Activated naive CD8-positive, alpha-beta T cell treated with anti-CD3 and anti-CD28 coated beads for 36 hours (primary cell): Measurements from ENCODE around the gene GOLT1A. TPM values are rescaled to one million over a fixed set of nuclear protein-coding genes. Genes with fewer than 3 reads are reported as not detected.

Source experiments
- DNase-seq: peaks from one replicate; pipeline ENCODE4 v3.0.0; 2021
- H3K27ac Mint-ChIP-seq: one replicate; pipeline ENCODE4 v1.8.0; 2022; ENCODE audit warnings: mild to moderate bottlenecking, moderate library complexity, mixed read lengths
- H3K27me3 Mint-ChIP-seq: one replicate; pipeline ENCODE4 v1.8.0; 2022; ENCODE audit warnings: mild to moderate bottlenecking, mixed read lengths
- H3K36me3 Mint-ChIP-seq: one replicate; pipeline ENCODE4 v1.8.0; 2021; ENCODE audit warnings: mild to moderate bottlenecking, mixed read lengths
- H3K4me1 Mint-ChIP-seq: one replicate; pipeline ENCODE4 v1.8.0; 2021; ENCODE audit warnings: mixed read lengths
- H3K4me3 Mint-ChIP-seq: one replicate; pipeline ENCODE4 v1.8.0; 2022; ENCODE audit warnings: mild to moderate bottlenecking, moderate library complexity, mixed read lengths
- H3K9me3 Mint-ChIP-seq: one replicate; pipeline ENCODE4 v1.8.0; 2022; ENCODE audit warnings: mixed read lengths
- total RNA-seq, 2 experiments: library from RNA; stranded (reverse); gene quantifications; one replicate each; pipeline ENCODE4 v1.2.3, GENCODE V29; 2021

The GOLT1A gene
- total RNA-seq, 2 experiments from 2014 or later: 0.33 TPM; not detected in 1

DNA sequence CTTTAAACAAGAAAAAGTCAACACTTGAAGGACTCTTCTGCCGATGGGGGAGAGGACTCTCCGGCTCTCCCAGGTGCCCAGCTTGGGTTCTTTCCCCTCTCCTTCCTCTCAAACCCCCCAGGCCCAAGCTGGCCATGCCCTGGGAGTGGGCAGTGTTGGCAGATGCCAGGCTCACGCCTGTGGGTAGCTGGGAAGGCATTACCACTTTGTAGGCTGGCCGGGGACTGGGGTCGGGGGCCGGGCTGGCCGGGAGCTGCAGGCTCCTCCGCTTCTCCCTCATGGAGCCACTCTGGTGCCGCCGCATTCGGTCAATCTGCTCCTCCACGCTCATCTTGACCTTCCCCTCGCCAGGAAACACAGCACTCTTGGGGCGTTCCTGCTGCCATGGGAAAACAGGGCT lies 16.4 kb upstream of the GOLT1A start:
- Mint-ChIP-seq H3K9me3 (no peaks in the 10 kb centered on the region), H3K36me3 (no peaks in the 10 kb centered on the region), H3K27ac (no peak overlapping the region), H3K27me3 (no peaks in the 10 kb centered on the region), H3K4me1 (no peaks in the 10 kb centered on the region), H3K4me3 (no peak overlapping the region)
- DNase-seq: no peak

DNA sequence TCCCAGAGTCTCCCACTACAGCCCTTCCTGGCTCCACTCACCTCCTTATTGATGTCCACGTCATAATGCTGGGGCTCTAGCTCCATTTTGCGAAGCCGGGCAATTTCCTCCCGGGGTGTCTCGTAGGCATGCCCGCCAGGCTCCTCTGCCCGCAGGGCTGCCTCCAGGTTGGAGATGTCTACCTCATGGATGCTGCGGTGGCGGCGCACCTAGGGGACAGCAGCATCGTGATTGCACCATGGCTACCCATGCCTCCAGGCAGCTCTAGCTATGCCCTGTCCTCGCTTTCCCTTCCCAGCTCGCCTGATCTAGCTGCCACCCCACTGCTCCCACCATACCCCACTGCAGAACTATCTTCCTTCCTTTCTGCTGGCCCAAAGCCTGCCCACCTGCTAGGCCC lies 15.1 kb upstream of the GOLT1A start:
- no peak overlapping the region for H3K4me3 Mint-ChIP-seq
- H3K9me3 Mint-ChIP-seq: no peaks in the 10 kb centered on the region

DNA sequence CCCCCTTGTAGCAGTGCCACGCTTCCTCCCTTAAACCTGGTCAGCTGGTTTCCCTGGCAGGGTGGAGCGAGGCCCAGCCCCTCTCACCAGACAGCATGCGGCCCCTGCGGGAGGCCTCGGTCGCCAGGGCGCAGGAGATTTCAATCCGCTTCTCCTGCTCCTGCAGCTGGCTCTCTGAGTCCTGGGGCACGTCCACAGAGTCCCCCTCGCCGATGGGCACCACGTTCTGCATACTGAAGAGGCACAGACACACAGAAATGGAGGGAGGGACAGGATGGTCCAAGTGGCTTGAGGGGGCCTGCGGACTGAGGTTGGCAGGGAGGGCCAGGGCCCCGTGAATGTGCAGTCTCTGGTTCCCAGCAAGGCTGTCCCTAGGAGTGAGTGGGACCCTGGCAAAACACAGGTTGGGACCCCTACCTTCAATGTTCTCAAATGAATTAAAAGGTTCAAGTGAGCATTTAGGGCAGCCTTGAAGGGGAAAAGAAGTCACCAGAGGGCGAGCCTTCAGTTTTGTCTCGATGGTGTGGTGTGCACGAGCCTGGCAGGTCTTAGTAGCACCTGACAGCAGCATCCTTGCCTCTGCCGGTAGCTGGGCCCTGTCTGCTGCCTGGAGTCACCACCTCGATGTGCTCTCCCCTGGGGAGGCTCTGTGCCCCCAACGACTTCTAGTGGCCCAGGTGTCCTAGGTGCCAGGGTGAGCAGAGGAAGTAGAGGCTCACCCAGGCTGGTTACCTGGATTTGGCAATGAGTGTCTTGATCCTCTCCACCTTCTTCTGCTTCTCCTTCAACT lies 14.4 kb upstream of the GOLT1A start:
- no peaks in the 10 kb centered on the region for H3K27me3 Mint-ChIP-seq
- no peak for DNase-seq
- no peak overlapping the region for H3K27ac Mint-ChIP-seq
- no peak overlapping the region for H3K4me3 Mint-ChIP-seq
- H3K36me3 Mint-ChIP-seq: no peaks in the 10 kb centered on the region
- no peaks in the 10 kb centered on the region for H3K4me1 Mint-ChIP-seq
- no peaks in the 10 kb centered on the region for H3K9me3 Mint-ChIP-seq

More for the DNA sequence above, 15.1 kb upstream of the GOLT1A start:
- DNase-seq: no peak
- H3K4me1 Mint-ChIP-seq: no peaks in the 10 kb centered on the region
- H3K27me3 Mint-ChIP-seq: no peaks in the 10 kb centered on the region
- no peaks in the 10 kb centered on the region for H3K36me3 Mint-ChIP-seq
- no peak overlapping the region for H3K27ac Mint-ChIP-seq

DNA sequence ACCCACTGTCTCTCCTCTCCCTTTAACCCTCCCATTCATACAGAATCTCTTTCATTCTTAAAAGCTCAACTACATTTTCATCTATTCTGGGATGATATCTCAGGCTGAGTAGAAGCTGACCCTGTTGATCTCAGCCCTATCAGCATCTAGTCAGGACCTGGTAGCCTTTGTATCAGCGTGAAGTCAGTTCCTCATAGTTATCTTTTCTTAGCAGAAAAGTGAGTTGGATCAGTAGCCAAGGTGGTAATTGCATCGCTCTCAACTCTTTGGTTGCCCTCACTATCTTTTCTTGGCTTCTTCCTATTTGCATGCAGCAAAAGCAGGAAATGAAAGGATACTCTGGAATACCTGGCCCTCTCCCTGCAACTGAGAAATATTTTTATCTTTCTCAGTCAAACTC lies 13.6 kb upstream of the GOLT1A start:
- no peak overlapping the region for H3K27ac Mint-ChIP-seq
- no peaks in the 10 kb centered on the region for H3K27me3 Mint-ChIP-seq
- H3K4me3 Mint-ChIP-seq: no peak overlapping the region
- H3K36me3 Mint-ChIP-seq: no peaks in the 10 kb centered on the region
- H3K4me1 Mint-ChIP-seq: no peaks in the 10 kb centered on the region
- no peak for DNase-seq
- H3K9me3 Mint-ChIP-seq: no peaks in the 10 kb centered on the region

DNA sequence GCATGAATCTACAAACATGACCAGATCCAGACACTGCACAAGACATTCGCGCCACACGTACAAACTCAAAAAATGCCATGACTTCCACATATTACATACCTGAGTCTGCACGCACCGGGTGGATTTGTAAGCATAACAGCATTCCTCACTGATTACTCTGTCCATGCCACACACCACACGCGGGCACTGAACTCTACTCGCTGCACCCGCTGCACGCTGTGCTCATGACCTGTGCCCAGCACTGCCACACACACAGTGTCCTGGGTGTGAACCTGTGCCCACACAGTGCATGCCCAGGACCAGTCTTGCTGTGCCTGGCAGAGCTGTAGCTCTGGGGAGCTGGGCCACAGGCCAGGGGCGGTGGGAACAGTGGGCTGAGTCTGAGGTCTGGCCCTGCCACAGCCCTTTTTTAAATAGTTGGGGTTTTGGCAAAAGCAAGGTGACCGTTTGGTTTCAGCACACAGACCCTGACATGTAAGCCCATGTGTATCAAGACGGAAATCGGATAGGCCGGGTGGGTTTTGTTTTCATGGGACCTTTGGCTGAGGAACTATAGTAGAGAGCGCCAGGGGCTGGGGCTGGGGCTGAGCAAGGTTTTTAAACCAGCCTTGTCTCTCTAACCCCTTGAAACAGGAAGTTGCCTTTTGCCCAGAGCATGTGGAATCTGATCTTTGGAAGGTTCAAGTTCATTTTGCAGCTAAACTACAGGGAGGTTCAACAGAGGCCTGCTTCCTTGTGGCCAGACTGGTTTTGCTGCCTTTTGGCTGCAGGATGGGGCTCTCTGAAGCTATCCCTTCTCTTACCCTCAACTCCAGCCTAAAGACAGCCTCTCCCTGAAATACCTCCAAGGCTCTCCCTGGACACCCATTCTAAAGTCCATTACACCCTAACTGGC lies 12.3 kb upstream of the GOLT1A start:
- no peak overlapping the region for H3K4me3 Mint-ChIP-seq
- H3K36me3 Mint-ChIP-seq: no peaks in the 10 kb centered on the region
- no peak overlapping the region for H3K27ac Mint-ChIP-seq
- no peaks in the 10 kb centered on the region for H3K27me3 Mint-ChIP-seq
- H3K4me1 Mint-ChIP-seq: no peaks in the 10 kb centered on the region
- DNase-seq: no peak
- no peaks in the 10 kb centered on the region for H3K9me3 Mint-ChIP-seq

DNA sequence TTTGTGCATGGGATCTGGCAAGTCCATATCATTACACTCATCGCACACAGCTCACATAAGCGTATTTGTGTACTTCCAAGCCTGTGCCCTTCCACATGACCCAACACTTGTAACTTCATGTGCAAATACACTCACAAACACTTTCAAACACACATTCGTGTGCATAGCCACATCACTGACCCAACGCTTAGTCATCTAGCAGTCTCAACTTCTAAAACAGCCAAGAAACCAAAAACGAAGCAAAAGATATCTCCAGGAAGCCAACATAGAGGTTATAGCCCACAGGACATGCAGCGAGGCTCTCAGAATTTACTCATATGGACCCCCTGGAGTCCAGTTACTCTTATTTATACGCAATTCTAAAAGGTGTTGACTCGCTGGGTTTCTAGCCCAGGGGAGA lies 10.9 kb upstream of the GOLT1A start:
- no peaks in the 10 kb centered on the region for H3K27me3 Mint-ChIP-seq
- no peaks in the 10 kb centered on the region for H3K36me3 Mint-ChIP-seq
- H3K27ac Mint-ChIP-seq: no peak overlapping the region
- no peaks in the 10 kb centered on the region for H3K4me1 Mint-ChIP-seq
- no peak overlapping the region for H3K4me3 Mint-ChIP-seq
- DNase-seq: no peak
- H3K9me3 Mint-ChIP-seq: no peaks in the 10 kb centered on the region

DNA sequence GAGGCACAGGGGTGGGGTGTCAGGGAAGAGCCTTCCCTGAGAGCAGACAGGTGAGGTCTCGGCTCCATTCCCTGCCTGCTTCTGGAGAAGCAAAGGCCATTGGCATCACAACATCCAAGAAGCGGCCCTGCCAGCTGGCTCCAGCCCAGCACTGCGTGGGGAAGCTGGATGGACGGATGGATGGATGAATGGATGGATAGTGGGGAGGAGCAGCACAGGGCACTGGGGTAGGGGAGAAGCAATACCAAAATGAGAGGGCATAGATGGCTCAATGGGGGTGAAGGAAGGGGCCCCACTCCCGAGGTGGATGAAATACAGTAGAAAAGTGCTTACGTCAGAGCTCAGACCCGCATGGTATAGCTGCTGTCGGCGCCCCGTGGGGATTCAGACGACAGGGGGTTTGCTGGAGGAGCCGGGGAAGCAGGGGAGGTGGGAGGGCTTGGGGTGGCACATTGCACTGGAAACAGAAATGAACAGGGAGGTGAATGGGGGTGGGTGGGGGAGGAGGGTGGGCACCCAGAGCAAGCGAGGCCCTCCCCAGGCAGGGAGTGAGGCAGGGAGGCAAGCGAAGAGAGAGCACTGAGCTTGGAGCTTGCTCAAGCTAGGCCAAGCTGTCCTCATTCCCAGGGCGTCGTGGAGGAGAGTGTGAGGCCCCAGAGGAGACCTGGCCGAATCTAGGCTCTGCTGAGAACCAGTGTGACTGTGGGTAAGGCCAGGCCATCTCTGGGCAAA lies 9.5 kb upstream of the GOLT1A start:
- no peak for DNase-seq
- Mint-ChIP-seq H3K27me3 (no peaks in the 10 kb centered on the region), H3K4me3 (no peak overlapping the region), H3K36me3 (no peaks in the 10 kb centered on the region), H3K4me1 (no peaks in the 10 kb centered on the region), H3K27ac (no peak overlapping the region), H3K9me3 (no peaks in the 10 kb centered on the region)

DNA sequence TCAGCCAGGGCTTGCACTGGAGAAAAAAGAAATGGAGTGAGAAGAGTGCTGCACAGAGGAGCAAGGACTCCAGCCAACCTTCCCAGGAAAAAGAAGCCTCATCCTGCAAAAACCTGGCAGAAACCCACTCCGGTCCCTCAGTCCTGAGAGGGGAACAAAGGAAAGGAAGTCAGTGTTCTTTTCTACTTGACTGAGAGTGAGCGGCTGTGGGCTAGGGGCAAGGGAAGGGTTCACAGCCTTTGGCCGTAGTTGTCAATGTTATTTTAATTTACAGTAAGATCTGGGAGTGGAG lies 8.9 kb upstream of the GOLT1A start:
- H3K27me3 Mint-ChIP-seq: no peaks in the 10 kb centered on the region
- no peak for DNase-seq
- no peaks in the 10 kb centered on the region for H3K4me1 Mint-ChIP-seq
- H3K9me3 Mint-ChIP-seq: no peaks in the 10 kb centered on the region
- no peaks in the 10 kb centered on the region for H3K36me3 Mint-ChIP-seq
- no peak overlapping the region for H3K4me3 Mint-ChIP-seq
- no peak overlapping the region for H3K27ac Mint-ChIP-seq

DNA sequence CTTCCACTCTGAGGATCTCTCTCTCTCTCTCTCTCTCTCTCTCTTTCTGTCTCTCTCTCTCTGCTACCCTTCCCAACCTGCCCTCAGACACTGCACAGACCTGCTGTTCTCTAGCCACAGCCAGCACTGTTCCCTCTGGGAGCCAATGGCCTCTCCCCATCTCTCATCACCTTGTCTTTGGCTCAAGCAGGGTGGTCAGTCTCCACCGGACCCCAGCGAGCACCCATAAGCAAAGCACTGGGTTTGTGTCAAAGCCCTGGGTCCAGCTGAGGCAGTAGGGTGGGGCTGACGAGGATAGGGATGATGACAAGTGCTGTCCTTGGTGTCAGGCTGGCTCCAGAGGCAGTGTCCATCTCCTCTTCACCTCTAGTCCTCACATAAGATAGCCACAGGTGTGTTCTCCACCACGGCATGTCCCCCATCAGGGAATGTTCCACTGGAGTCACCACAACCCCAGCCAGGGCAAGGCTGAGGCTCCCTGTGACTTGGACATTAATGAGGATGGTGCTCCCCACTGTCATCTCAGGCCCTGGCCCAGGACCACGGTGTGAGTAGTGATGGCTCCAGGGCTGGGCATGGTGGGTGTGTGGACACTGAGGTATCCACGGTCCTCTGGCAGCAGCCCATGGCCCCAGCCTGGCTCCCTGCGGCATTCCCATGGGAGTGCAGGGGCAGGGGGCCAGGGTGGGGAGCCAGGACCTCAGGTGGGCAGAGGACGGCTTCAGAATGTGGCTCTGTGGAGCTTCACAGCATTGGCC lies 8.4 kb upstream of the GOLT1A start:
- H3K4me1 Mint-ChIP-seq: no peaks in the 10 kb centered on the region
- DNase-seq: no peak
- no peaks in the 10 kb centered on the region for H3K27me3 Mint-ChIP-seq
- H3K4me3 Mint-ChIP-seq: no peak overlapping the region
- no peak overlapping the region for H3K27ac Mint-ChIP-seq
- H3K36me3 Mint-ChIP-seq: no peaks in the 10 kb centered on the region
- no peaks in the 10 kb centered on the region for H3K9me3 Mint-ChIP-seq

DNA sequence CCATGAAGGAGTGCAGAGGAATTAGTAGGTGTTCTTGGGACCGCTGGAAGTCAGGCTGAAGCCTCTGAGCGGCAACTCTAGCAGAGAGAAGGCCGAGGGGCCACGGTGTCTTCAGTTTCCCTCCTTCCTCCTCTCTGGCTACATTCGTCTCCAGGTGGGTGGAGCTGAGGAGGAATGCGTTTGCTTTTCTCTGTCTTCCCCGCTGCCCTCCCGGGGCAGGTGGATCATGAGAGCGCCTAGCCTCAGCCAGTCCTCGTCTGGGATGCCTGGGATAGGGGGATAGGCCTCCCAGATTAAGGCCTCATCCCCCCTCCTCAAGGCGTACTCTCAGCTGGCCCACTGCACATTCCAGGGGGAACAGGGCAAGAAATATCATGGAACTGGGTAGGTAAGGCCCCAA lies 7.5 kb upstream of the GOLT1A start:
- H3K27me3 Mint-ChIP-seq: no peaks in the 10 kb centered on the region
- H3K36me3 Mint-ChIP-seq: no peaks in the 10 kb centered on the region
- no peaks in the 10 kb centered on the region for H3K4me1 Mint-ChIP-seq
- H3K4me3 Mint-ChIP-seq: no peak overlapping the region
- H3K9me3 Mint-ChIP-seq: no peaks in the 10 kb centered on the region
- no peak overlapping the region for H3K27ac Mint-ChIP-seq
- DNase-seq: no peak

DNA sequence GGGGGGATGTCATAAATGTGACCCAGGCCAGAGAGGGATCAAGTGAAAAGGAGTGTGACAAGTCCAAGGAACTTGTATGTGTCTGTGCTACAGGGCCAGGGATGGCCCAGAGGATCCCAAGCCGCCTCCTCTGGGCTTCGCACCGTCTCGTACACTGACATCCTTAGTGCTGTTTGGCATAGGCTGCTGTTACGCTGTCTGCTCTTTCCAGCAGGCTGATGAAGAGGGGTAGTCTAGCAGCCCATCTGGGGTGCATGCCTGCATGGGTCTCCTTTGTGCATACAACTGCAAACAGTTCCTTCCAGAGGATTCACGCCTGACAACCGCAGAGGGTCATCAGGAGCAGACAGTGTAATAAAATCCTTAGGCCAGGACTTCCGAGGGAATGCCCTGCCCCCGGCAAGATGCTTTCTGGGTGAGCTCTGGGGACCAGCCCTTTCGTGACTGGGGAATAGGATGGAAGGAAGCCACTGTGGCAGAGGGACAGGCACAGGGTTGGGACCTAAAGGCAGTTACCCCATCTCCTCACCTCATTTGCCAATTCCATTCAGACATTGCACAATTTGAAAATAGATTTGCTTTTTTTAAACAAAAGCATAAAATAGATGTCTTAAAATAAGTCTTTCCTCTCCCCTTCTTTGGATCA lies 6.3 kb upstream of the GOLT1A start:
- H3K27ac Mint-ChIP-seq: no peak overlapping the region
- H3K4me1 Mint-ChIP-seq: no peaks in the 10 kb centered on the region
- DNase-seq: no peak
- H3K27me3 Mint-ChIP-seq: no peaks in the 10 kb centered on the region
- no peaks in the 10 kb centered on the region for H3K36me3 Mint-ChIP-seq
- H3K9me3 Mint-ChIP-seq: no peaks in the 10 kb centered on the region
- H3K4me3 Mint-ChIP-seq: no peak overlapping the region

DNA sequence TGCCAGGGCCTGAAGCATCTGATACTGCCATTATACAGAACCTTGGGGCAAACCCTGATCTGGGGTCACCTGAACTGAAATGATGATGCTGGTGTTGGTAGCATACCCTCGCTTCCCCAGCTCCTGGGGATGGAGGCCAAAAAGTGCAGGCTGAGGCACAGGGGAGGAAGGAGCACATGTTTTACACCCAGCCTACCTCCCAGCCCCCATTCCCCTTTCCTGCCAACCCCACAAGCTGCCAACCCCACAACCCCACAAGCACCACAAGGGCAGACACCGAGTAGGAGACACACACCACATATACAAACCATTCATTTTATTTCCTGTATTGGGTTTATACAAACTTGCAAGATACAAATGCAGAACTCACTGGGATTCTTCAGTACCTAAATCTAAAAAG lies 4.8 kb upstream of the GOLT1A start:
- H3K36me3 Mint-ChIP-seq: no peaks in the 10 kb centered on the region
- no peak for DNase-seq
- H3K27ac Mint-ChIP-seq: no peak overlapping the region
- no peak overlapping the region for H3K4me3 Mint-ChIP-seq
- H3K9me3 Mint-ChIP-seq: no peaks in the 10 kb centered on the region
- no peaks in the 10 kb centered on the region for H3K27me3 Mint-ChIP-seq
- peaks cover 4% of the 10 kb centered on the region for H3K4me1 Mint-ChIP-seq

DNA sequence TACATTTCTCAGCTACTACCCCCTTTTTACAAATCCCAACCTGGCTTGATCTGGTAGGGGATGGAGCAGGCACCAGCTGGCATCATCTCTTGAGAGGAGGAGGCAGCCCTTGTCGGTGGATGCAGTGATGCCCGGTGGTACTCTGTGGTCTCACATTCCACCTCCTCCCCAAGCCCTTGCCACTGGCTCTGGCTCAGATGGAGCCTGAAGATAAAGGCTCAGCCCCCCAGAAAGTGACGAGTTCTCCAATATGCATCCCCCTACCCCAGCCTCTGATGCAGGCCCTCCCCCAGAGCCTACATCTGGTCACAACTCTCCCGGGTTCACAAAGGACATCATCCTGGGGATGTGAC lies 3.8 kb upstream of the GOLT1A start:
- no peaks in the 10 kb centered on the region for H3K27me3 Mint-ChIP-seq
- H3K27ac Mint-ChIP-seq: no peak overlapping the region
- H3K4me1 Mint-ChIP-seq: peaks cover 4% of the 10 kb centered on the region
- H3K36me3 Mint-ChIP-seq: no peaks in the 10 kb centered on the region
- H3K4me3 Mint-ChIP-seq: no peak overlapping the region
- DNase-seq: no peak
- H3K9me3 Mint-ChIP-seq: no peaks in the 10 kb centered on the region

DNA sequence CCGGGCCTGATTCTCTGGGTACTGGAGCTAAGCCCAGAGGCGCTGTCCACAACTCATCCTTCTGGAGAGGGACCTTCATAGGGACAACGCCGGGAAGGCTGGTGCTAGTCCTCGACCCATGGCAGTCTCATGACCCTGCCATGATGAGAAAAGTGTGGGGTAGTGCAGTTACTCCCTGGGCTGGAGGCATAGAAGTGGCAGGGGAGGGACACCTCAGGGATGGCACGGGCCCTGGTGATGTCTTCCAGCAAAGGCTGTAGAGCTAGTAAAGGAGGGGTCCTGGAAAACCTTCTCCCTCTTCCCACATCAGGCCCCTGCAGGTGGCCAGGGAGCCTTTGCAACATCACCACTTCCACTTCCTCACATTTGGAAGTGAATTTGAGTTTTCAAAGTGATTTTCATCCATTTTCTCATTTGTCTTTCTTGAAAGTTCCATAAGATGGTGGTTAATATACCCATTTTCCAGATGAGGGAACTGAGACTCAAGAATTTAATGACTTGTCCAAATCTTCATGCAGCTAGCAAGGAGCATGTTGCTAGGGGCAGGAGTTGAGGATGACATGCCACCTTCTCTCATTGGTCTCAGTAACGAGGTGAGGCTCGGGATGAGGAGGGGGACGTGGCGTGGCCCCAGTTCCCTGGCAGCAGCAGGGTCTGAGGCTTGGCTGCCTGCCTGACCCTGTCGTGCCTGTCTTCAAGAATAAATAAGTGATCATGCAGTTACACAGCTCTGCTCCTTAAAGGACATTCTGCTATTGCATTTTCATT lies 3.3 kb upstream of the GOLT1A start:
- H3K36me3 Mint-ChIP-seq: no peaks in the 10 kb centered on the region
- H3K27me3 Mint-ChIP-seq: no peaks in the 10 kb centered on the region
- DNase-seq: no peak
- H3K4me1 Mint-ChIP-seq: peaks cover 4% of the 10 kb centered on the region
- no peaks in the 10 kb centered on the region for H3K9me3 Mint-ChIP-seq
- no peak overlapping the region for H3K27ac Mint-ChIP-seq
- no peak overlapping the region for H3K4me3 Mint-ChIP-seq
